ENCODE results near the gene FOXN3.
"Not testable (repeated sequence)": the region's sequence is repeated elsewhere in the genome, so short reads cannot be mapped to it uniquely, and the experiment has no call there.

Gene FOXN3

DNA sequence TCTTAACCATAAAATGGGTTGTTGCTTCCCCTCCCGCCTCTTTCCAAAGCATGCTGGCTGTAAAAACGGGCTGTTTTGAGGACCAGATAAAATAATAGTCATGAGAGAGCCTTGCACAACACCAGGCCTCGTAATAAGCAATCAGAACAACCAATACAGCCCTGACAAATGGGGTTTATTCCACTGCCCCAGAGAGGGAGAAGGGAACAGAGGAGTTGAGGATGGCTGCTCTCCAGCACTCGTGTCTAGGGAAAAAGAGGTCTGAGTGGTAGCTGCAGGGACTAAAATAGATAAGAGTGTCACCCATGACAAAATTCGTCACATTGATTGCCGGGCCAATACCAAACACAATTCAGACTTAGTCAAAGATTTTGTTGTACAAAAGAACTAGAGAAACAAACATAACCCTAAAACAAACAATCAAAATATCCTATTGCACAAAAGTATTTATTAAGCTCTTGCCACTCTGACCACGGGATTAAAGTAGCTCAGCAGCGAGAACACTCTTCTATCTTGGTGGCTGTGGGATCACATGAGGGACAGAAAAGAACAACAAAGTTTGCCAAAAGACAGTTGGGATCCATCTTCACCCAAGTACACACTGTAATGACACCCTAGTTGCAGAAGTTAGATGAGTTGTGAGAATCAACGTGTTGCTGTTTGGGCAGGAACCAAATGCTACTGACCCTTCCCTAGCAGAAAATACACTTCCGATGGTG, 188.0 kb downstream of the FOXN3 start:
- no peak for DNase-seq (ENCODE audit: low read depth)

- no peak for DNase-seq (ENCODE audit: low read depth)
Observed at GRCh38 chr14:89227496-89227836, 189.6 kb downstream of the FOXN3 start.

DNA sequence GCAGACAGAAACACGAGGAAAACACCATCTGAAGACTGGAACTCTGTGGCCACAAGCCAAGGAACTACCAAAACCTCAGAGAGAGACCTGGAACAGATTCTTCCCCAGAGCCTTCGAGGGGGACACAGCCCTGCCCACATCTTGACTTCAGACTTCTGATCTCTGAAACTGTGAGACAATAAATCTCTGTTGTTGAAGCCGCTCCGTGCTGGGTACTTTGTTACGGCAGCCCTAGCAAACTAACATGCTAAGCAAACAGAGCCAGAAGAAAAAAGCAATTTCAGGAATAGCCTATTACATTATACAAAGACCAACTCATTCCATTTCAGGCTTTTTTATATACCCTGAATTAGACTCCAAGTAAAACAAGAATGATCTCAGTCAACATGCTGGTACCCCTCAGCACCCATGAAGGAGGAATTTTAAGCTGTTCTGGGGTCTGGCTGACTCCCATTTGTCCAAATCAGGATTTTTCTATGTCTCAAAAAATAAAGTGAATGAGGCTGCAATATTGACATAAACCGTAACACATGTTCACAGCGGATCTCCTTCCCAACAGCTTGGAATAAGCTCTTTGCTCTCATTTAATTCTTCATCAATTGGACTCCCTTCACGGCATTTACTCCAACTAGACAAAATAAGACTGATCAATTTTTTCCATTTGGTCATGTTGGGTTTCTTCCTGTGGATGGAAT, 190.1 kb downstream of the FOXN3 start:
- no peak for DNase-seq (ENCODE audit: low read depth)

- DNase-seq (ENCODE audit: low read depth), result no peak
Observed at GRCh38 chr14:89225607-89226006, 191.4 kb downstream of the FOXN3 start.

DNA sequence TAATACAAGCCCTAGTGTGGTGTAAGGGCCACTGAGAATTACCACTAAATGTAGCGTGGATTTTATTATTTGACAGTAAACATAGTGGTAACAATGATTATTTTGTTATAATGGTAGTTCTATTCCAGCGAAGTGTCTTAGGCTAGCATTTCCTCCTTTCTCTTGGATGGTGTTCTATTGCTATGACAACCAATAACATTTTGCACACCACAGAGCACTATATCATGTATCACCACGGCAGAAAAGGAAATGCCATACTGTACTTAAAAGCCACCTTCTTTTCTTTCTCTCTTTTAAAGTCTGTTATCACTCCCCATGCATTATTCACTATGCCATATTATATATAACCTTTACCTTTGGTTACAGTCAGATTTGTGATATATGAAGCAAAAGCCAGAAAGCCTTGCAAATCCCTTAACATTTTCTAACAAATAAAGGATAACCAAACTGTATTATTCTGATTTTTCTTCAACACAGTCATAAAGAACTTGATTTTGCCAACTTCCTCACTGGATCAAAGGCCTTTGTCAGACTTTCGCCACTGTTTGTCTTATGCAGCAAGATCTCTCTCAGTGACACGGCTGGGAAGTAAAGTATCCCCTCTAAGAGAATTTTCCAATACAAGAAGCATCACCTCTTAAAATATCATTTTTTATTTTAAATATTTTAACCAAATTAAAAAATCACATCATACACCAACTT, 195.8 kb downstream of the FOXN3 start:
- DNase-seq (ENCODE audit: low read depth), result no peak

DNA sequence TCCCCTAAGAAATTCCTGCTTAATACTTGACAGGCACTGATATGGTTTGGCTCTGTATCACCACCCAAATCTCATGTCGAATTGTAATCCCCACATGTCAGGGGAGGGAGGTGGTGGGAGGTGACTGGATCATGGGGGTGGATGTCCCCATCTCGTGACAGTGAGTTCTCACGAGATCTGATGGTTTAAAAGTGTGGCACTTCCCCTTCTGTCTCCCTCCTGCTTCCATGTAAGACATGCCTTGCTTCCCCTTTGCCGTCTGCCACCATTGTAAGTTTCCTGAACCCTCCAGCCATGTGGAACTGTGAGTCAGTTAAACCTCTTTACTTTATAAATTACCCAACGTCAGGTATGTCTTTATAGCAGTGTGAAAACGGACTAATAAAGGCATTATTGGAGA, 198.0 kb downstream of the FOXN3 start:
- no peak for DNase-seq (ENCODE audit: low read depth)

GRCh38 chr14:89217891-89218290, 199.1 kb downstream of the FOXN3 start:
- no peak for DNase-seq (ENCODE audit: low read depth)

DNA sequence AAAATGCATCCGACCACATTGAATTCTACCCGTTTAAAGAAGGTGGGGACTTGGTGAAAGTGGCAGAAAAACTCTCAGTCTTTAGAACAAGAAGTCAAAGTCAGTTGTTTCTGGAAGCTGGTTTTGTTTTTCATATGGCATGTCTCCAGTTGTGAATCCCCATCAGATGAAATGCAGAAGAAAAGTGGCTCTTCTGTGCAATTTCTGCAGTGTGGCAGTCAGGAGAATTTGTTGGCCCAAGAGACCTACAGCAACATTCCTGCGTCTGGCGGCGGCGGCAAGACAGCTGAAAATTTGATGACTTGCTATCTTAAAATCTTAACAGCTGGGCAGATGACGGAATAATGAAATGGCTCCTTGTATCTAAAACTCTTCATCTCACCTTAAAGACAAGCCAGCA, 201.5 kb downstream of the FOXN3 start:
- DNase-seq (ENCODE audit: low read depth), result no peak

- no peak for DNase-seq (ENCODE audit: low read depth)
Observed at GRCh38 chr14:89215114-89215513, 201.9 kb downstream of the FOXN3 start.

GRCh38 chr14:89214221-89214965, 202.6 kb downstream of the FOXN3 start:
- DNase-seq (ENCODE audit: low read depth), result no peak

- no peak for DNase-seq (ENCODE audit: low read depth)
Observed at GRCh38 chr14:89212386-89213235, 204.4 kb downstream of the FOXN3 start.

DNA sequence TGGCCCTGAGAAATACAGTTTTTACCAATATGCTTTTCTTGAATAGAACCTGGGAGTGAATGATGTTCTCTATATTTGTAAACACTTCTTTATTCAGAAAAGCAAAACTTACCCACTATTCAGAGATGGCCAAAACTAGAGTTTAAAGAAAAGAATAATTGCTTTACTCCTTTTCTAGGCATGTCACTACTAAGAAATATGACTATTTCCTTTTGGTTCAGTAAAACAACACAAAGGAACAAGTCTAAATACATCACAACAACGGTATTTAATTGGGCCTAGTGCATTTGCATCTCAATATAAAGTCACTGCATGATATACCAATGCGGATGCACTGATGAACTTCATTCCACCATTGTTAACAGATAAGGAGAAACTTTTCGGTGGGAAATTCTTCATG, 207.5 kb downstream of the FOXN3 start:
- DNase-seq (ENCODE audit: low read depth), result no peak

GRCh38 chr14:89207925-89208328, 209.1 kb downstream of the FOXN3 start:
- no peak for DNase-seq (ENCODE audit: low read depth)

DNA sequence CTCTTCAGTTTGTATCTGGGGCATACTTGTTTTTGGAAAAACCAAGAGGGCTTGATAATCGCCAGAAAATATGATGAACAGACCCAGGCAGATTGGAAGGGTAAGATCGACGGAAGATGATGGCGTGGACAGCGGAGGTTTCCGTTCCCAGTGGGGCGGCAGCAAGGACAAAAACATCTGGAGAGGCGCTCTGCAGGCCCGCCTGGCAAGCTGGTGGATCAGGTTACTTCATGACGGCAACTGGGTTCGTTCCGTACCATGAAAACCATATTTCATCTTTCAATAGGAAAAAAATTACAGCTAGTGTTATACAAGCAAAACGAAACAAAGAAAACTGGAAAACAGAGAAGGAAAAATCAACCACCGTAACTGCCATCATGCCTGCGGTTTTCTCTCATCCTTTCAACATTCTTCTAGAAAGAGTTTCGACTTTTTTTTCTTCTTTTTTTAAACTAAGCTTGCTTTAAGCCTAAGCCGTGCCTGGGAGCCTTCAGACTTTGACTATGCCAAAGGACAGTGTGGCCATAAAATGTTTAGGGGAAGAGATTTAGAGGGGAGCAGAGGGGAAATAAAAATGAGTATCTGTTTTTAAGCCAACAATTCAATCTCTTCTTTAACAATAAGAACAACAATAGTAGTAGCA, 210.5 kb downstream of the FOXN3 start:
- no peak for DNase-seq (ENCODE audit: low read depth)

DNA sequence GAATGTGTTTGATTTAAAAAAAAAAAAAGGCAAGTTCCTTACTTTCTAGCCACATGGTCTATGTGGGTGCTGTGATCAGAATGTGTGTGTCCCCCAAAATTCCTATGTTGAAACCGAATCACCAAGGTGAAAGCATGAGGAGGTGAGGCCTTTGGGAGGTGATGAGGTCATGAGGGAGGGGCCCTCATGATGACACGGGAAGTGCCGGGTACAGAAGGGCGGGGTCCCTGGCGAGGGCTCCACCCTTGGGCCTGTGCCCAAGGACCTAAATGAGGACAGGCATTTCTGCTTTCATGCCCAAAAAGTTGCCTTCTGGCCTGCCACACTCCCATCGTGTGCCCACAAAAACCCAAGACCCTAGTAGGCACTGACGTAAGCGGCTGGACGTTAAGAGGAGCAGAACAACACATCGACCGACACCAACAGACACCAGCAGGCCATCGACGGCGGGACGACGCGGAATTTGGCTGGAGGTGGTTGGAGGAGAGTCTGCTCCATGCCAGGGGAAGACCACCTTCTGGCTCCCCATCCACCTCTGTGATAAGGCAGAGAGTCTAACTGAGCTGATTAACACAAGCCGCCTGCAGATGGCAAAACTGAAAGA, 211.8 kb downstream of the FOXN3 start:
- DNase-seq (ENCODE audit: low read depth), result no peak

- DNase-seq (ENCODE audit: low read depth), result no peak
Observed at GRCh38 chr14:89202413-89203190, 214.4 kb downstream of the FOXN3 start.

GRCh38 chr14:89201645-89202044, 215.4 kb downstream of the FOXN3 start:
- DNase-seq (ENCODE audit: low read depth), result no peak

- DNase-seq (ENCODE audit: low read depth), result not testable (repeated sequence)
Observed at GRCh38 chr14:89199357-89199756, 217.7 kb downstream of the FOXN3 start.

DNA sequence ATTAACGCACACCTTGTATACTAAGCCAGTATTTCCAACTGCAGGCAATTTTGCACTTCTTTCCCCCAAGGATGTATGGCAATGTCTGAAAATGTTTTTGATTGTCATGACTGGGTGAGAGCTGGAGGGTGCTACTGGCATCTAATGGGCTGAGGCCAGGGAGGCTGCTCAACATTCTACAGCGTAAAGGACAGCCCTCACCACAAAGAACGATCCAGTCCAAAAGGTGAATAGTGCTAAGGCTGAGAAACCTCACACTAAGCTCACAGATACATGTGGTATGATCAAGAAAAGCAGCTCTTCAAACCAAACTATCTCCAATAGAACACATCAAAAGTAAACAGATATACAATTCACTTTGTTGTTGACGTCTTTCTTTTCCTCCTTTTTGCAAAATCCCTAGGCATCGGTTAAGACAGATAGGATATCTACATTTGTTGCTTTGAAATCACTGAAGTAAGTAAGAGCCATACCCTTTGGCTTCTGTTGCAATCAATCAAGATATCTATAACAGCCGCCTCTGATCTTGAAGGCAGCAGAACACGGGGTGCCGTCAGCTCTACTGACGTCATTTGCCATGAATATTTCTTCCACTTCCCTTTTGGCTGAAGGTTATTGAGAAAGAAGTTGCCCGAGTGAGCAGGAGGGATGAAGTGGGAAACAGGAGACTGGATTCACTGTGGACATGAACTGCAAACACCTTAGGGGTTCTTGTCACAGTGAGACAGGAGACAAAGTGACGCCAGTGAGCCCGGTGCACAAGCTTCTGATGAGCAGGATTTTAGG, 218.3 kb downstream of the FOXN3 start:
- no peak for DNase-seq (ENCODE audit: low read depth)
